GM10266 (cell line): ENCODE results near the gene TMEM255B.
"Not testable (repeated sequence)": the region's sequence is repeated elsewhere in the genome, so short reads cannot be mapped to it uniquely, and the experiment has no call there.

ENCODE experiments used
- DNase-seq: peaks from one replicate; pipeline ENCODE4 v3.0.0; 2012; ENCODE audit errors: extremely low spot score
- TF ChIP-seq, protein P1 (sequence below): IDR thresholded peaks from 2 replicates; pipeline ENCODE4 v1.5.1; 2012; ENCODE audit warnings: mild to moderate bottlenecking, low read depth; ENCODE audit not compliant: control insufficient read depth, insufficient read depth; ENCODE audit errors: missing control alignments

The TMEM255B gene

DNA sequence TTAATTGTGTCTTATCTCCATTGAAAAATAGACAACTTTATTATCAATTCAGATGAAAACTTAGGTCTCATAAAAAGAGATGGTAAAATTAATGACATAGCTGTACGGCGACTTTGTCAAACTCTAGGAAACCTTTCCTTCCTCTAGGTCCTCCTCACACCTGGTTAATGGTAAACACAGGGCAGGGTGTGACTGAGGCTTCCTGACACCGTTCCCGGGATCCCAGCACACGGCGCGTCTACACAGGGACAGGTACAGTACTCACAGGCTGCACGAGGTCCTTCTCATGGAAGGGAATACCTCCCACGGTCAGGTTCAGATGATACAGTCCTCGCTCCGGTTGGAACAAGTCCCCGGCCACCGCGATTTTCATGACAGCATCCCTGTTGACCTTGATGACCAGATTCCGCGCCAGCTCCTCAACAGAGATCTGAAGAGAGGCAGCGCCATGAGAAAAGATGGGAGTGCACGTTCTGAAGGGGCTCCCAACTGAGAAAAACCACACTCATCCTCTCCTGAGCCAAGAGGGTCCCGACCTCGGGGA lies 69.3 kb downstream of the TMEM255B start:
- DNase-seq: no peak
- TF ChIP-seq, protein P1, sequence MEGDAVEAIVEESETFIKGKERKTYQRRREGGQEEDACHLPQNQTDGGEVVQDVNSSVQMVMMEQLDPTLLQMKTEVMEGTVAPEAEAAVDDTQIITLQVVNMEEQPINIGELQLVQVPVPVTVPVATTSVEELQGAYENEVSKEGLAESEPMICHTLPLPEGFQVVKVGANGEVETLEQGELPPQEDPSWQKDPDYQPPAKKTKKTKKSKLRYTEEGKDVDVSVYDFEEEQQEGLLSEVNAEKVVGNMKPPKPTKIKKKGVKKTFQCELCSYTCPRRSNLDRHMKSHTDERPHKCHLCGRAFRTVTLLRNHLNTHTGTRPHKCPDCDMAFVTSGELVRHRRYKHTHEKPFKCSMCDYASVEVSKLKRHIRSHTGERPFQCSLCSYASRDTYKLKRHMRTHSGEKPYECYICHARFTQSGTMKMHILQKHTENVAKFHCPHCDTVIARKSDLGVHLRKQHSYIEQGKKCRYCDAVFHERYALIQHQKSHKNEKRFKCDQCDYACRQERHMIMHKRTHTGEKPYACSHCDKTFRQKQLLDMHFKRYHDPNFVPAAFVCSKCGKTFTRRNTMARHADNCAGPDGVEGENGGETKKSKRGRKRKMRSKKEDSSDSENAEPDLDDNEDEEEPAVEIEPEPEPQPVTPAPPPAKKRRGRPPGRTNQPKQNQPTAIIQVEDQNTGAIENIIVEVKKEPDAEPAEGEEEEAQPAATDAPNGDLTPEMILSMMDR: no peak

DNA sequence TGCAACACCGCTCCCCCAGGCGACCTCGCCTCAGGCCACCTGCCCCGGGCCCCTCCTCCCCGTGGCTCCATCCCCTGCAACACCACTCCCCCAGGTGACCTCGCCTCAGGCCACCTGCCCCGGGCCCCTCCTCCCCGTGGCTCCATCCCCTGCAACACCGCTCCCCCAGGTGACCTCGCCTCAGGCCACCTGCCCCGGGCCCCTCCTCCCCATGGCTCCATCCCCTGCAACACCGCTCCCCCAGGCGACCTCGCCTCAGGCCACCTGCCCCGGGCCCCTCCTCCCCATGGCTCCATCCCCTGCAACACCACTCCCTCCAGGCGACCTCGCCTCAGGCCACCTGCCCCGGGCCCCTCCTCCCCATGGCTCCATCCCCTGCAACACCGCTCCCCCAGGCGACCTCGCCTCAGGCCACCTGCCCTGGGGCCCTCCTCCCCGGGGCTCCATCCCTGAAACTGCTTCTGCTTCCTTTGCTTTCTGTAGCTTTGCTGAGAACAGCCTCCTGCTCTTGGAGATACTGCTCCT lies 71.5 kb downstream of the TMEM255B start:
- DNase-seq: not testable (repeated sequence)

DNA sequence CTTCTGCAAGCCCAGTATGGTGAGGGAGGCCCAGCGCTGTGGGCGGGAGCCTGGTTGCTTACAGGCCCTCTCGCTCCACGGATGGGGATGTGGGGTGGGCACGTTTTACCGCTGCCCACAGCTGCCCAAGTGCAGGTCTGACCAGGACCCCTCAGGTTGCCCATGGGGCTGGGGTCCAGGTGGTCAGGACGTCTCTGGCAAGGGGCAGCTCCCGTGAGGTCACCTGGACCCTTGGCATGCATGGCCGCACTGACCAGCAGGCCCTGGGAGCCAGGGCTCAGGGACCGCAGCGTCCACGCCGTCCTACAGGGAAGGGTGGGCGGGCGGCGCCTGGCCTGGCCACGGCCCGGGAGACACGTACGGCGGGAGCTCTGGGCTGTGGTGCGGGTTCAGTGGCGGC lies 72.0 kb downstream of the TMEM255B start:
- DNase-seq: peak; percentile 29
- TF ChIP-seq, protein P1: no peak

DNA sequence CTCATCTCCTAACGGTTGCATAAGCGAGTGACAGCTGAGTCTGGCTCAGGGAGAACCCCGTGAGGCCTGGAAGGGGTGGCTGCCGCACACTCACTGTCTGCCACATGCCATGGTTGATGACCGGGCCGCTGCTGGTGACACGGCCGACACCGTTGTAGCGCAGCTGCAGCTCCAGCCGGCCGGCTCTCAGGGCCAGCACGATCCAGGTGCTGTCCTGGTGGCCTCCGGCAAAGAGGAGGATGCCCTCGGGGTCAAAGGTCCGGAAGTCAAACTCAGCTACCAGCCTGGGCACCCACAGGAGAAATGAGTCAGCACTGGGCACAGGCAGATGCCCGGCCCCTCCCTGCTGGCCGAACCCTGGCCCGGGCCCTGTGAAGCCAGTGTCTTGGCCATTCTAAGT lies 73.2 kb downstream of the TMEM255B start:
- peak; percentile 36 for DNase-seq
- TF ChIP-seq, protein P1: no peak

DNA sequence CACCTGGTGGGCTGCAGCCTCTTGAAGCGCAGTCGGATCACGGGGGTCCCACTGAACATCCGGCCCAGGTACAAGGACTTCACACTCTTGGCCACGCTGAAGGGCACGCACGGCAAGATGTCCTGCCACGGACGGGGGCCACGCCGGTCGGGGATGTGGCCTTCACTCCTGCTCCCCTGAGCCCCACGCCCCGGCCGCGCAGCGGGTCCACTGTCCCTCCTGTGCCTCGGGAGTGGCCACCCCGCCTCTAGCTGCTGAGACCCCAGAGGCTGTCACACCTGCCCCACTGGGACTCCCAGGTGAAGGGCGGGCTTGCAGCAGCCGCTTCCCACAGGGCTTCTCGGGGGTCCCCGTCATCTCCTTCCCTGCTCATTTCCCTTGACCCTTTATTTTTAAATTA lies 73.6 kb downstream of the TMEM255B start:
- TF ChIP-seq, protein P1: no peak
- no peak for DNase-seq

DNA sequence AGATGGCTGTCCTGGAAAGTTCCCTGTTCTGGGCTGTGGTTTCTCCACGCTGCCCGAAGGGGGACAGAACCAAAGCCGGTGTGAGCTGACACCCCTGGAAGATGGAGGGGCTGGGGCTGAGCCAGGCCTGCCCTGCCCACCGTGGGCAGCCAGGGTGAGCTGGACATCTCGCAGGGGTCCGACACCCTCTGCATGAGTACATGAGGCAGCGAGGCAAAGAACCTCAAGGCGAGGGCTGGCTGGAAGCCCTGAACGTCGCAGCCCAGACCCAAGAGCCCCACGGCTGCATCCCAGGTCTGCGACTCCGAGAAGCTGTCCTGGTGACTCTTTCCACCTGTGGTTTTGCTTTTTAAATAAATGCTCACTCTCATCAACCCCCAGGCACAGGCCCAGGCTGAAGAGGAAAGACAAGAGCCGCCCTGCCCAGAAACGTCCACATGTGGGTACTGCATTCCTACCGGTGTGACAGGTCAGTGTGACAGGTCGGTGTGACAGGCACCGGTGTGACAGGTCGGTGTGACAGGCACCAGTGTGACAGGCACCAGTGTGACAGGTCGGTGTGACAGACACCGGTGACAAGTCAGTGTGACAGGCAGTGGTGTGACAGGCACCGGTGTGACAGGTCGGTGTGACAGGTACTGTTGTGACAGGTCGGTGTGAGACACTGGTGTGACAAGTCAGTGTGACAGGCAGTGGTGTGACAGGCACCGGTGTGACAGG lies 74.2 kb downstream of the TMEM255B start:
- TF ChIP-seq, protein P1: no peak

DNA sequence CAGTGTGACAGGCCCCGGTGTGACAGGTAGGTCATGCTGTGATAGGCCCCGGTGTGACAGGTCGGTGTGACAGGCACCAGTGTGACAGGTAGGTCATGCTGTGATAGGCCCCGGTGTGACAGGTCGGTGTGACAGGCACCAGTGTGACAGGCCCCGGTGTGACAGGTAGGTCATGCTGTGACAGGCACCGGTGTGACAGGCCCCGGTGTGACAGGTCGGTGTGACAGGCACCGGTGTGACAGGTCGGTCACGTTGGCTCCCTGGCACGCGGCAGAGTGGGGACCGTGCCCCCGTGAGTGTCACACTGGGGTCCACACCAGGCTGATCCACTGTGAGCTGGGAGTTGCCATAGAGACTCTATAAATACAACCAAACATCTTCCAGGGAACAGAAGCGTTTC lies 75.0 kb downstream of the TMEM255B start:
- not testable (repeated sequence) for DNase-seq

More for the DNA sequence above, 74.2 kb downstream of the TMEM255B start:
- DNase-seq: no peak

DNA sequence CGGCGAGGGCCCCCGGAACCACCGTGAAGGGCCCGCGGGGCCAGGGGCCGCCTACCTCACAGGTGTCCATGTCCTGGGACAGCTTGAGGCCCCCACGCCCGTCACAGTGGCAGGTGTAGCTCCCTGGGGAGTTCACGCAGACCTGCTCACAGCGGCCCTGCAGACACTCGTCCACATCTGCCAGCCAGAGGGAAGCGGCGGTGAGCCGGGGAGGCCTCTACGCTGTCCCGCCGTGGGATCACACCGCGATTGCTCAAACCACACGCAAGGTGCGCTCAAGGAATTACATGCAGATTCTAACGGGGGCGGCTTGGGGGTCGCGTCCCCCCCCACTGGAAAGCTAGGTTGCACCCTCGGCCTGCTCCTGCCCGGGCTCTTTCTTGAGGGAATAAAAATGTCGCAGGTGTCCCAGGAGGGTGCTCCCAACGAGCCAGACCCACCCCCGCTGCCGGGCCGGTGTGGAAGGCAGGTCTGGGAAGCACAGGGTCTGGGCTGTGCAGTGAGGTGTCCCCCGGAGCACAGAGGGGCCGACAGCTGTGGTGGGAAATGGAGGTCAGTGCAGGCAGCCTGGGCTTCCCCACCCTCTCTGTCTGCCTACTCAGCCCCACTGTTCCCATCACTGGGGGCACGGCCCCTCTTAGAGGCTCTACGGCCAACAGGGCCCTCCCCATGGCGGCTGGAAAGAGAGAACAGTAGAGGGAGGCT lies 75.6 kb downstream of the TMEM255B start:
- DNase-seq: no peak
- TF ChIP-seq, protein P1: no peak
